Measurements from ENCODE around the gene CALML3. TPM values are rescaled to one million over a fixed set of nuclear protein-coding genes. Genes with fewer than 3 reads are reported as not detected.
A peak's percentile ranks its signal among the peaks of the same experiment; 100 is the strongest.

CALML3 gene
- total RNA-seq, 1 donor from 2014 or later, result not detected

DNA sequence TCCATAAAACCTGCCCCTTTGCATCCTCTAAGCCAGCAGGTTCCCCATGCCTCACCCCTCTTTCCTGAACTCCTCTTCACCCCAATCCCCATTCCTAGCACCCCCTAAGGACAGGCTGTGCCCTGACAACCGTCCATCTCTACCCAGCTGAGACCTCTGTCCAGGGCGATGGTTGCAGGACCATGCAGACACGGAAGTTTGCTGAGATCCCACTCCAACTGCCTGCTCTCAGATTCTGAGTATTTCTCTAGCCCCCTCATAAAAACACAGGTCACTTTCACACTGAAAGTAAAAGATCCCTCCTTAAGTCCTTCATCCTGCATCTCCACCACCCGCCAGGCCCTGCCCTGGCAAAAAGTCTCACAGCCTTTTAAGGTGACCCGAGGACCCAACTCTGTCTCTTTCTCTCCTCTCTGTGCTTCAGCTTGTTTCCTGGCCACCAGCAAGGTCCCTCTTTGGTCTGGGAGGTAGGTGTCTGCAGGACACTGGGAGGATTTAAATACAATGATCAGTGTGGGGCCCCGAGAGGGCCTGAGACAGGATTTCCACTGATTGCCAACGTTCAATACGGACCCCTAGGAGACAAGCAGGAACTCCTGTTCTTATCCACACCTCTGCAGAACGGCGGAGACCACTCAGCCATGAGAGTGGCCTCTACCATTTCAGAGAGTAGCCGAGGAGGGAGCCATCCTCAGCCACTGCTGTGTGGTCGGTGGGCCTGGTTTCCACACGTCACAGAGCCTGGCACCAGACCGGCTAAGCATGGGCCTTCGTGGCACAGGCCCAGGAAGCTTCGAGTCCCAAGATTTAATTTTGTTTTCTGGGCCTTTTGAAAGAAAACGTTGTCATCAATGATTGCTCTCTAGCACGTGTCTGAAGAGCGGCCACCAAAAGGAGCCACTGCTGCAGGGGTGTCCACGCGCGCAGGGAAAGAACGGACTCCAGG, 27.9 kb downstream of the CALML3 start:
- no peaks in the 10 kb centered on the region for H3K36me3 ChIP-seq
- H3K4me2 ChIP-seq, result no peak overlapping the region
- H3K27ac Mint-ChIP-seq, result peak overlapping the region; percentile 92
- no peak overlapping the region for H3K4me3 ChIP-seq
- no peak overlapping the region for H3K27ac ChIP-seq
- H3K27me3 Mint-ChIP-seq (ENCODE audit: insufficient read depth, low read depth), result peaks cover 8% of the 10 kb centered on the region
- H3K36me3 Mint-ChIP-seq, result no peaks in the 10 kb centered on the region
- TF ChIP-seq, protein P1, sequence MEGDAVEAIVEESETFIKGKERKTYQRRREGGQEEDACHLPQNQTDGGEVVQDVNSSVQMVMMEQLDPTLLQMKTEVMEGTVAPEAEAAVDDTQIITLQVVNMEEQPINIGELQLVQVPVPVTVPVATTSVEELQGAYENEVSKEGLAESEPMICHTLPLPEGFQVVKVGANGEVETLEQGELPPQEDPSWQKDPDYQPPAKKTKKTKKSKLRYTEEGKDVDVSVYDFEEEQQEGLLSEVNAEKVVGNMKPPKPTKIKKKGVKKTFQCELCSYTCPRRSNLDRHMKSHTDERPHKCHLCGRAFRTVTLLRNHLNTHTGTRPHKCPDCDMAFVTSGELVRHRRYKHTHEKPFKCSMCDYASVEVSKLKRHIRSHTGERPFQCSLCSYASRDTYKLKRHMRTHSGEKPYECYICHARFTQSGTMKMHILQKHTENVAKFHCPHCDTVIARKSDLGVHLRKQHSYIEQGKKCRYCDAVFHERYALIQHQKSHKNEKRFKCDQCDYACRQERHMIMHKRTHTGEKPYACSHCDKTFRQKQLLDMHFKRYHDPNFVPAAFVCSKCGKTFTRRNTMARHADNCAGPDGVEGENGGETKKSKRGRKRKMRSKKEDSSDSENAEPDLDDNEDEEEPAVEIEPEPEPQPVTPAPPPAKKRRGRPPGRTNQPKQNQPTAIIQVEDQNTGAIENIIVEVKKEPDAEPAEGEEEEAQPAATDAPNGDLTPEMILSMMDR (IDR thresholded peaks at IDR 0.05), result no peak
- no peak for TF ChIP-seq EZH2phosphoT487 (IDR thresholded peaks at IDR 0.05)
- TF ChIP-seq EZH2 (IDR thresholded peaks at IDR 0.05), result no peak
- H3K4me3 Mint-ChIP-seq, result peak overlapping the region; percentile 13
- H2AFZ ChIP-seq (replicated peaks), result peak overlapping the region; percentile 20
- H3K4me1 ChIP-seq, result peaks cover 6% of the 10 kb centered on the region
- H4K20me1 ChIP-seq (ENCODE audit: low read depth), result no peaks in the 10 kb centered on the region
- H3K4me1 Mint-ChIP-seq, result peaks cover 25% of the 10 kb centered on the region
- no peaks in the 10 kb centered on the region for H3F3A ChIP-seq (ENCODE audit: low read depth)
- H3K27me3 ChIP-seq, result no peaks in the 10 kb centered on the region
- no peaks in the 10 kb centered on the region for H3K79me2 ChIP-seq (ENCODE audit: low read depth)
- no peaks in the 10 kb centered on the region for H3K9me3 ChIP-seq (ENCODE audit: low read depth)
- H3K9me3 Mint-ChIP-seq, result no peaks in the 10 kb centered on the region
- no peak overlapping the region for H3K9ac ChIP-seq
- DNase-seq (ENCODE audit: low spot score), result no peak

DNA sequence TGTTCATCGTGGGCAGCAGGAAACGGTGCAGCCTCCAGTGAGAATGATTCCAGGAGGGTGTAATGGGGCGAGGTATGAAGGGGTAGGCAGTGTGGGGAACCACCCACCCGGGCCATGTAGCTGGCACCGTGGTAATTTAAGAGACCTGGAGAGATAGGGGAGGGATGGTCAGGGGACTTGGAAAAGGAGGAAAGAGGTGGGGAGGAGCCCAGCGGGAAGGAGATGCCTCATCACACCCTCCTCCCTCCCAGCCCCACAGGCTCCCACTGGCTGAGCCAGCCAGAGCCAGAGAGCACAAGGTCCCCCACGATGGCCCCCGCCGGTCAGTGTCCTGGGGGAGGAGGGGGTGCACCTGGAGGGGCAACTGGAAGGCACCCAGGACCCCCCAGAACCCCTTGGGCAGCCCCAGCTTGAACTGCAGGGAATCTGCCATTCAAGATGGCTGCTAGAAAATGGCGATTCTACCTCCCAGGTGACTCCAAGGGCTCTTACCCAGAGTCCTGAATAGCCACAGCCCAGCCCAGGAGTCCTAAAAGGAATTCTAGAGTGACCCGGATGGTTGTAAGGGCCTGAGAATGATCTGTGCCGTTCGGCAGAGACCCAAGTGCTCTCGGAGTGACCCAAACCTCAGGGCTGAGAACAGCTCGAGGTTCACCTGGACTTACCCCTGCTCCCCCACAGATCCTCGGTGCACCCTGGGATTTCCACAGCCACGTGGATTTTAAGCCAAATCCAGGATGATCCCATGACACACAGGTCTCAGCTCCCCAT, 28.8 kb downstream of the CALML3 start:
- H3K9me3 Mint-ChIP-seq, result no peaks in the 10 kb centered on the region
- peak overlapping the region; percentile 92 for H3K27ac Mint-ChIP-seq
- Histone ChIP-seq H3K4me3 (no peak overlapping the region), H3K27me3 (no peaks in the 10 kb centered on the region), H3K27ac (no peak overlapping the region), H3K79me2 (ENCODE audit: low read depth) (no peaks in the 10 kb centered on the region), H3K36me3 (no peaks in the 10 kb centered on the region), H3K9ac (no peak overlapping the region), H4K20me1 (ENCODE audit: low read depth) (no peaks in the 10 kb centered on the region), H3K9me3 (ENCODE audit: low read depth) (no peaks in the 10 kb centered on the region), H3F3A (ENCODE audit: low read depth) (no peaks in the 10 kb centered on the region), H3K4me2 (no peak overlapping the region), H3K4me1 (no peaks in the 10 kb centered on the region), H2AFZ (replicated peaks) (no peak overlapping the region)
- no peaks in the 10 kb centered on the region for H3K36me3 Mint-ChIP-seq
- H3K27me3 Mint-ChIP-seq (ENCODE audit: insufficient read depth, low read depth), result peaks cover 8% of the 10 kb centered on the region
- no peak overlapping the region for H3K4me3 Mint-ChIP-seq
- TF ChIP-seq, protein P1 (IDR thresholded peaks at IDR 0.05), result no peak
- no peak for TF ChIP-seq EZH2phosphoT487 (IDR thresholded peaks at IDR 0.05)
- TF ChIP-seq EZH2 (IDR thresholded peaks at IDR 0.05), result no peak
- peaks cover 25% of the 10 kb centered on the region for H3K4me1 Mint-ChIP-seq
- no peak for DNase-seq (ENCODE audit: low spot score)

DNA sequence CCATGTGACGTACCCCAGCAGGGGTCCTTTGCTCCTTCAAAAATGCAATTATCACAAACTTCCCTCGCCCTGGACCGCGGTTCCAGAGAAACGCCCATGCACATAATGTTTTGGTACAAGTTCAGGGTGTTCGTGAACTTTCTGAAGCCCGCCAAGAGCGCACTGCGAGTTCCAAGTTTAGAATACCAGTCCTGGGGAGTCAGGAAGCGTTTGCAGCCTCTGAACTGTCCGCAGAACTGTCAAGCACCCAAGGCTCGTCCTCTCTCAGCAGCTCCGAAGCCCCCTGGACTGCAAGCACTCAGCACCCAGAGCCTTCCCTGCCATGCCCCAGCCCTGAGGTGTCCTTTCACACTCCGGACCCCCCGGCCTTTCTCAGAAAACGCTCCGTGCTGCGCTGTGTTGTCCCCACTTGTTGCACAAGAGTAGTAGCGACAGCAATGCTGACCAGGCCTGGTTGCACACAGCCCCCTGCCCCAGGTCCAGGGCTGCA, 30.3 kb downstream of the CALML3 start:
- H3K4me1 ChIP-seq, result peaks cover 5% of the 10 kb centered on the region
- peaks cover 34% of the 10 kb centered on the region for H3K4me1 Mint-ChIP-seq

More for the DNA sequence above, 30.3 kb downstream of the CALML3 start:
- H3K4me2 ChIP-seq, result no peak overlapping the region
- no peaks in the 10 kb centered on the region for H4K20me1 ChIP-seq (ENCODE audit: low read depth)
- H3K79me2 ChIP-seq (ENCODE audit: low read depth), result no peaks in the 10 kb centered on the region
- no peak overlapping the region for H2AFZ ChIP-seq (replicated peaks)
- Mint-ChIP-seq H3K9me3 (no peaks in the 10 kb centered on the region), H3K27me3 (ENCODE audit: insufficient read depth, low read depth) (peaks cover 10% of the 10 kb centered on the region), H3K27ac (no peak overlapping the region), H3K36me3 (no peaks in the 10 kb centered on the region), H3K4me3 (no peak overlapping the region)
- H3K36me3 ChIP-seq, result no peaks in the 10 kb centered on the region
- no peak overlapping the region for H3K4me3 ChIP-seq
- no peak overlapping the region for H3K9ac ChIP-seq
- no peak for DNase-seq (ENCODE audit: low spot score)
- no peaks in the 10 kb centered on the region for H3F3A ChIP-seq (ENCODE audit: low read depth)
- TF ChIP-seq EZH2 (IDR thresholded peaks at IDR 0.05) (no peak), EZH2phosphoT487 (IDR thresholded peaks at IDR 0.05) (no peak)
- TF ChIP-seq, protein P1 (IDR thresholded peaks at IDR 0.05), result no peak
- no peaks in the 10 kb centered on the region for H3K27me3 ChIP-seq
- no peak overlapping the region for H3K27ac ChIP-seq
- no peaks in the 10 kb centered on the region for H3K9me3 ChIP-seq (ENCODE audit: low read depth)
